HG03442 (cell line): ENCODE results near the gene PNPLA3.

Experiments
- ATAC-seq: cut with Tn5 transposase; IDR thresholded peaks from one replicate; pipeline ENCODE4 v1.9.1; 2021; ENCODE audit warnings: mild to moderate bottlenecking, moderate library complexity; ENCODE audit not compliant: unreplicated experiment

PNPLA3 gene

GRCh38 chr22:43988116-43988820 lies 64.7 kb downstream of the PNPLA3 start:
- no peak for ATAC-seq

GRCh38 chr22:43988960-43989359 lies 65.4 kb downstream of the PNPLA3 start:
- ATAC-seq: no peak

GRCh38 chr22:43990044-43990443 lies 66.4 kb downstream of the PNPLA3 start:
- ATAC-seq: no peak

- no peak for ATAC-seq
Measured at GRCh38 chr22:43991316-43992020, 67.9 kb downstream of the PNPLA3 start.

- ATAC-seq: no peak
Measured at GRCh38 chr22:43992331-43992821, 68.8 kb downstream of the PNPLA3 start.

GRCh38 chr22:43993072-43993760 lies 69.6 kb downstream of the PNPLA3 start:
- no peak for ATAC-seq

GRCh38 chr22:43994006-43994405 lies 70.4 kb downstream of the PNPLA3 start:
- ATAC-seq: no peak

GRCh38 chr22:43994416-43994815 lies 70.8 kb downstream of the PNPLA3 start:
- ATAC-seq: no peak

- ATAC-seq: no peak
Measured at GRCh38 chr22:43995057-43995685, 71.6 kb downstream of the PNPLA3 start.

- ATAC-seq: no peak
Measured at GRCh38 chr22:43995798-43996169, 72.2 kb downstream of the PNPLA3 start.

- peak; percentile 58 for ATAC-seq
Measured at GRCh38 chr22:43996170-43996980, 72.8 kb downstream of the PNPLA3 start.

GRCh38 chr22:43996981-43997265 lies 73.3 kb downstream of the PNPLA3 start:
- no peak for ATAC-seq
